ENCODE data around the gene PRDM5. TPM values are rescaled to one million over a fixed set of nuclear protein-coding genes. Genes with fewer than 3 reads are reported as not detected.

Gene PRDM5
- total RNA-seq, 1 donor from 2014 or later = not detected

DNA sequence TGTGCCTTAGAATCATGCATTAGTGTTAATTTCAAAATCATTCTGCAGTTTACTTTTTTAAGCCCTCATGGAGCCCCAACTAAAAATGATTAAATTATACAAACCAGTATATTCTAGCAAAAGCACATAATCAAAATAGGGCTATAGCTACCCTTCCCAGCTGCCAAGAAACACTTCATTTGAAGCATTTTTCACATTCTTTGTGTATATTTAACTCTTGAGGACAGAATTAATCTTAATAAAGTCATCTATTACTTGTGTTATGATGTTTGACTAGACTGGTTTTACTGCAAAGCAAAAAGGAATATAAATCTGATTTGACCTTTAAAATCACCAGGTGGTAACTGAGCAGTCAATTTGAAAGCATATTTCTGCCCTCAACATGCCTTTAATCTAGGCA lies 145.1 kb downstream of the PRDM5 start:
- Mint-ChIP-seq H3K4me1 (ENCODE audit: low read depth) (no peaks in the 10 kb centered on the region), H3K27ac (no peak overlapping the region), H3K9me3 (no peaks in the 10 kb centered on the region), H3K4me3 (no peak overlapping the region), H3K27me3 (ENCODE audit: insufficient read depth) (peaks cover 4% of the 10 kb centered on the region), H3K36me3 (ENCODE audit: low read depth) (no peaks in the 10 kb centered on the region)
- intact Hi-C loops (cut with micrococcal nuclease) = no loop called here
- DNase-seq (ENCODE audit: low spot score) = no peak

DNA sequence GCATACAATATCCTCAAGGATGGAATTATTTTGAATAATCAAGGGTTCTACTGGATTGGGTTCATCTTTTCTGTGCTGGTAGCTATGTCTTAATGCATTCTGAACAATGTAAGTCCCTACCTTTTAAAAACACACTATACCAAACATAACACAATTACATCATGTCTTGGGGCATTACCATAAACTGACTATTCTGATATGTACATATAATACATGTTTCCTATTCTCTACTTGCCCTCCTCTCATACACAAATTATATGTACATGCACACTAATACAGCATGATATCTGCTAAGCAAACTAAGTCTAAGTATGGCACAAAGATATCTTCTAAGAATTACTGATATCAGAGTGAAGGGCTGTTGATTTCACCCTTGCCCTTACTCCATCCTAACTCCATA lies 147.1 kb downstream of the PRDM5 start:
- H3K27ac Mint-ChIP-seq = no peak overlapping the region
- H3K4me3 Mint-ChIP-seq = no peak overlapping the region
- intact Hi-C loops (cut with micrococcal nuclease) = no loop called here
- peaks cover 4% of the 10 kb centered on the region for H3K27me3 Mint-ChIP-seq (ENCODE audit: insufficient read depth)
- DNase-seq (ENCODE audit: low spot score) = no peak
- H3K36me3 Mint-ChIP-seq (ENCODE audit: low read depth) = no peaks in the 10 kb centered on the region
- H3K4me1 Mint-ChIP-seq (ENCODE audit: low read depth) = no peaks in the 10 kb centered on the region
- H3K9me3 Mint-ChIP-seq = no peaks in the 10 kb centered on the region

DNA sequence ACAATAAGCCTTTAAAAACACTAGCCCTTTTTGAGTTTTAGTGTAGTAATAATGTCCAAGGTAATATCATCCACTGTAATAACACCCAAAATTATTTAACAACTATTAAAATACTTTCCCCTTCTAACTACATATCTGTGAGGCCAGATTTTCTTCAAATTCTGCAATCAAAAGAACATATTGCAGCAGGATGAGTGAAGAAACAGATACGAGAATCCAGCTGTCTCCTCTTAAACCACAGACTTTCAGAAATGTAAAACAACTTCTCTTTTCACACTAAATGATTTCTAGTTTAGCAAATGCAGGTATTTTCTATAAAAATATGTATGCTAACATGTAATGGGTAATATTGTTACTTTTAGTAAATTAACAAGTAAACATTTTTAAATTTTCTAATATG lies 148.9 kb downstream of the PRDM5 start:
- H3K4me3 Mint-ChIP-seq = no peak overlapping the region
- H3K4me1 Mint-ChIP-seq (ENCODE audit: low read depth) = no peaks in the 10 kb centered on the region
- H3K27ac Mint-ChIP-seq = no peak overlapping the region
- H3K9me3 Mint-ChIP-seq = no peaks in the 10 kb centered on the region
- H3K36me3 Mint-ChIP-seq (ENCODE audit: low read depth) = no peaks in the 10 kb centered on the region
- intact Hi-C loops (cut with micrococcal nuclease) = no loop called here
- H3K27me3 Mint-ChIP-seq (ENCODE audit: insufficient read depth) = peaks cover 4% of the 10 kb centered on the region
- DNase-seq (ENCODE audit: low spot score) = no peak

DNA sequence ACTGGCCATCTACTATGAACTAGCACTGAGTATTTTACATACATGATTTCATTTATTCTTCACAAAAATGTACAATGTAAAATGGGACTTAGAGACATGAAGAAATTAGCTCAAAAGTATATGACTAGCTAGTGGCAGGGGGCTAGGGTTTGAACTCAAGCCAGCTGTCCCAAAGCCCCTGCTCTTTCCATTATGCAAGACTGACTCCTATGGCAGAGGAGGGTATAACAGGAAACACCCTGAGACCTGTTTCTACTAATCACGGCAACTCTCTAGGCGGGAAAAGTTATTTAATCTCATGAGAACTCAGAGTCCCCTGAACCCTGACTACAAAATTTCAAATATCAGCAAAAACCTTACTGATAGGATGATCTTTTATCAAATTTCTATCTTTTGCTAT lies 150.6 kb downstream of the PRDM5 start:
- Mint-ChIP-seq H3K4me3 (no peak overlapping the region), H3K27ac (no peak overlapping the region)

DNA sequence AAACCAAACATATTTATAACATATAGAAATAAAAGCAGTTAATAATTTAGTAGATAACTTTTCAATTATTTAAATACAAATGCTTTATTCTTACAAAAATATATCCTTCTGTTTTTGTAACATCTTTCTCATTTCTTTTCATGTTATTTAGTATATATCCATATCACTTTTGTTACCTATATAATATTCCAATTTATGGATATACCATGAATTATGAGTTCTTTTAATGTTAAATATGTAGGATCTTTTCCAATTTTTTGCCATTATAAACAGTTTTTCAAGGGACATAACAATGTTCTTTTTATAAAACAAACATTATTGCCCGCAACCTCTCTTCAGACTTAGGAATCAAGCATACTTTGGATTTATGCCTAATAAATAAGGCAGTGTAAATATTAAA lies 151.6 kb downstream of the PRDM5 start:
- intact Hi-C loops (cut with micrococcal nuclease) = no loop called here
- H3K27me3 Mint-ChIP-seq (ENCODE audit: insufficient read depth) = no peaks in the 10 kb centered on the region
- no peaks in the 10 kb centered on the region for H3K9me3 Mint-ChIP-seq
- H3K36me3 Mint-ChIP-seq (ENCODE audit: low read depth) = no peaks in the 10 kb centered on the region
- H3K27ac Mint-ChIP-seq = no peak overlapping the region
- H3K4me3 Mint-ChIP-seq = no peak overlapping the region
- no peak for DNase-seq (ENCODE audit: low spot score)
- no peaks in the 10 kb centered on the region for H3K4me1 Mint-ChIP-seq (ENCODE audit: low read depth)

More for the DNA sequence above, 150.6 kb downstream of the PRDM5 start:
- DNase-seq (ENCODE audit: low spot score) = no peak
- intact Hi-C loops (cut with micrococcal nuclease) = no loop called here
- H3K36me3 Mint-ChIP-seq (ENCODE audit: low read depth) = no peaks in the 10 kb centered on the region
- H3K4me1 Mint-ChIP-seq (ENCODE audit: low read depth) = no peaks in the 10 kb centered on the region
- H3K27me3 Mint-ChIP-seq (ENCODE audit: insufficient read depth) = no peaks in the 10 kb centered on the region
- no peaks in the 10 kb centered on the region for H3K9me3 Mint-ChIP-seq

DNA sequence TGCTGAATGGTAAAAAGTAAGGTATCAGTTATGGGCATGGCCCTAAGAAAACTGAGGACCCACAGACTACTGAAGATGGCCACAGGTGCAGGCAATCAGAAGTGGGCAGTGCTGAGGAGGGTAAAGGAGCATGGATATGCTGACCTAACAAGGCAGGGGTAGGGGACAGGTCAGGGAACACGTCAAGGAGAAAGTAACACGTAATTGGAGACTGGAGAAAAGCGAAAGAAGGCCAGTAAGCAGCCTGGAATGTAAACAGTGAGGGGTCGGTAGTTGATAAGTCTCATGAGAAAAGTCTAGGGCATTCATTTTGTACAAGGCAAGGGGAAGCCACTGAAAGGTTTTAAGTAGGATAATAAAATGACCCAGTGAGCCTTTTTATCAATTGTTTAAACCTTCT lies 153.3 kb downstream of the PRDM5 start:
- no peaks in the 10 kb centered on the region for H3K4me1 Mint-ChIP-seq (ENCODE audit: low read depth)
- no peaks in the 10 kb centered on the region for H3K9me3 Mint-ChIP-seq
- no peak overlapping the region for H3K27ac Mint-ChIP-seq
- H3K27me3 Mint-ChIP-seq (ENCODE audit: insufficient read depth) = no peaks in the 10 kb centered on the region
- intact Hi-C loops (cut with micrococcal nuclease) = no loop called here
- no peaks in the 10 kb centered on the region for H3K36me3 Mint-ChIP-seq (ENCODE audit: low read depth)
- DNase-seq (ENCODE audit: low spot score) = no peak
- H3K4me3 Mint-ChIP-seq = no peak overlapping the region

DNA sequence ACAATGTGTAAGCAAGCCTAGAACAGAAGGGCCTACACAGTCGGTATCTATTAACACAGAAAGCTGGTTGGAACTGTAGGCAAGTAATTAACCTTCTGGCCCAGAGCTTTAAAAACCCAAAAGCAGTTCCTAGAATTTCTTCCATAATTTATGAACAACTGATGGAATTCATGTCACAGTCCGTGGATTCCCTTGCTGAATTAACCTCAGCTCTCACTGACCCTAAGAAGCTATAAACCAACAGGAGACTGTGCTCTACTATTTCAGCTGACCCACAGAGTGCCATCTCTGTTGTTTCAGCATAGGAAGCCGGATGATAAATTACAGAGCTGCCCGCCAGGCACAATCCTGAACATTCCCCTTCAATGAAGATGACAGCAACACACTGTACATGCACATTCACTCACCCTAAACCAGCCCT lies 157.3 kb downstream of the PRDM5 start:
- Mint-ChIP-seq H3K9me3 (no peaks in the 10 kb centered on the region), H3K36me3 (ENCODE audit: low read depth) (no peaks in the 10 kb centered on the region)
- intact Hi-C loops (cut with micrococcal nuclease) = no loop called here

DNA sequence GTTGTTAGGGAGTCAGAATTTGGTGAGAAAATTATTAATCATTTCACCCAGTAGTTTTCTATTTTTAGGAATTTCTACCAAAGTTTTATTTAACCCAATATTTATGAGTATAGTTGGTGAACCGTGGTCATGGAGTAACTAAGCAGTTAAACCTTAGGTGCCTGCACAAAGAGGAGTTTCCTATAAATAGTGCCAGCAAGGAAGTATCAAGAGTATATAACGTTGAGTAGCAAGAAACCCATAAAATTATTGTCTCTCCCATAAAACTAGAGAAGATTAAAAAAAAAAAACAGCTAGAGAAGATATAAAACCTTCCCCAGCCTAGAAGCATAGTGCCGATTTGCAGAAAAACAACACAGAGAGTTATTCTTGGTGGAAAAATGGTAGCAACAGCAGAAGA lies 158.9 kb downstream of the PRDM5 start:
- no peaks in the 10 kb centered on the region for H3K4me1 Mint-ChIP-seq (ENCODE audit: low read depth)
- intact Hi-C loops (cut with micrococcal nuclease) = no loop called here
- H3K27ac Mint-ChIP-seq = no peak overlapping the region
- no peak for DNase-seq (ENCODE audit: low spot score)
- no peak overlapping the region for H3K4me3 Mint-ChIP-seq
- H3K27me3 Mint-ChIP-seq (ENCODE audit: insufficient read depth) = peaks cover 2% of the 10 kb centered on the region
- H3K36me3 Mint-ChIP-seq (ENCODE audit: low read depth) = no peaks in the 10 kb centered on the region
- H3K9me3 Mint-ChIP-seq = no peaks in the 10 kb centered on the region

More for the DNA sequence above, 157.3 kb downstream of the PRDM5 start:
- H3K27me3 Mint-ChIP-seq (ENCODE audit: insufficient read depth) = peaks cover 2% of the 10 kb centered on the region
- no peak overlapping the region for H3K27ac Mint-ChIP-seq
- no peak overlapping the region for H3K4me3 Mint-ChIP-seq
- no peaks in the 10 kb centered on the region for H3K4me1 Mint-ChIP-seq (ENCODE audit: low read depth)
- DNase-seq (ENCODE audit: low spot score) = no peak

DNA sequence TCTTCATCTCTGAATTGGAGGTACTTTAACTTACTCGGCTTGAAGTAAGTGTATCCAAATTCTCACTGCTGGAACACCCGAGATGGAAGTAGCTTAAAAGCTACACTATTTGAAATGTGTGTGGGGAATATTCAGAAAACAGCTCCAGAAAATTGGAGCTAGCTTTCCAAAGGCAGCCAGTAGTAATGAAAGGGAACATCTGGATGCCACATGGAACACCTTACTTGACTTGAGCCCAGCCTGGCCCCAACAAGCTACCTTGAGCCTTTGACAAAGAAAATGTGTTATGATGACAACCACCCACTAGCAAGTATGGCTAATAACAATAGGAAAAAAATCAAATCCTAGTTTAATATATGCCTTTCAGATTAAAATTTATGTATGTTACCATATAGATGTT lies 161.5 kb downstream of the PRDM5 start:
- intact Hi-C loops (cut with micrococcal nuclease) = no loop called here
- Mint-ChIP-seq H3K4me1 (ENCODE audit: low read depth) (no peaks in the 10 kb centered on the region), H3K36me3 (ENCODE audit: low read depth) (no peaks in the 10 kb centered on the region), H3K9me3 (no peaks in the 10 kb centered on the region), H3K27me3 (ENCODE audit: insufficient read depth) (peaks cover 5% of the 10 kb centered on the region), H3K4me3 (no peak overlapping the region), H3K27ac (no peak overlapping the region)
- no peak for DNase-seq (ENCODE audit: low spot score)

DNA sequence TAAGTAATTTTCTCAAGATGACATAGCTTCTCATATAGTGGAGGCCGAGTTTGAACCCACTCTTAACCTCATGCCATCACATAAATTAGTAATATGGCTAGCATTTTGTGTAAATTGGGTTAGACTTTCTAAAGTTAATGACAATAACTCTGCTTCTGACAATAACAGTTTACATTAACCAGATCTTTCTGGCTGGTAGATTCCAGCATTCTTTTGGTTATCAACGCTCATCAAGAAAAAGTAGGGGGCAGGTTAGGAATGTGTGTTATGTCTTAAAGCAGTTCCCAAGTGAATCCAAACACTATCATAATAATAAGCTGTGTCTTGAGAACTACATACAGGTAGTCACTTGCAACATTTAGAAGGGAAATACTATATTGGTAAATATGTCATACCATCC lies 162.5 kb downstream of the PRDM5 start:
- peaks cover 7% of the 10 kb centered on the region for H3K27me3 Mint-ChIP-seq (ENCODE audit: insufficient read depth)
- no peak overlapping the region for H3K27ac Mint-ChIP-seq
- H3K9me3 Mint-ChIP-seq = no peaks in the 10 kb centered on the region
- H3K36me3 Mint-ChIP-seq (ENCODE audit: low read depth) = no peaks in the 10 kb centered on the region
- no peaks in the 10 kb centered on the region for H3K4me1 Mint-ChIP-seq (ENCODE audit: low read depth)
- H3K4me3 Mint-ChIP-seq = no peak overlapping the region
- intact Hi-C loops (cut with micrococcal nuclease) = no loop called here
- DNase-seq (ENCODE audit: low spot score) = no peak

DNA sequence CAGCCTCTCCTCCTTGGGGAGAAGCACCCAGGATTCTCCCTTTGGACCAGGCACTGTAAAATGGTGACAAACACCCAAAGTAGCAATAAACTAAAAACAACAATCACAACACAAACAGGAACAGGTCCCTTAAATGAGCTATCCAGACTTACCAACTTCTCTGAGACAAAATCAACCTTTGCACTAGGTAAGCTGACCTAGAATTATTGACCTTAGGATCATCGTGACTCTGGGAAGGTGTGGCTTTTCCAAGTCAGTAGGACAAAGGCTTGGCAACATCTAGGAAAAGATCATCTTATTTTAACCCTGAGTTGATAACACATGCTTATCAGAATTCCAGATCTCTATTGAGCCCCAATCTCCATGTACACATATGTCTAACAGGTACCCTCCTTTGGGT lies 166.7 kb downstream of the PRDM5 start:
- DNase-seq (ENCODE audit: low spot score) = no peak
- H3K27ac Mint-ChIP-seq = no peak overlapping the region
- no peaks in the 10 kb centered on the region for H3K36me3 Mint-ChIP-seq (ENCODE audit: low read depth)
- no peaks in the 10 kb centered on the region for H3K9me3 Mint-ChIP-seq
- H3K4me1 Mint-ChIP-seq (ENCODE audit: low read depth) = no peaks in the 10 kb centered on the region
- no peak overlapping the region for H3K4me3 Mint-ChIP-seq
- intact Hi-C loops (cut with micrococcal nuclease) = no loop called here
- H3K27me3 Mint-ChIP-seq (ENCODE audit: insufficient read depth) = peaks cover 5% of the 10 kb centered on the region

DNA sequence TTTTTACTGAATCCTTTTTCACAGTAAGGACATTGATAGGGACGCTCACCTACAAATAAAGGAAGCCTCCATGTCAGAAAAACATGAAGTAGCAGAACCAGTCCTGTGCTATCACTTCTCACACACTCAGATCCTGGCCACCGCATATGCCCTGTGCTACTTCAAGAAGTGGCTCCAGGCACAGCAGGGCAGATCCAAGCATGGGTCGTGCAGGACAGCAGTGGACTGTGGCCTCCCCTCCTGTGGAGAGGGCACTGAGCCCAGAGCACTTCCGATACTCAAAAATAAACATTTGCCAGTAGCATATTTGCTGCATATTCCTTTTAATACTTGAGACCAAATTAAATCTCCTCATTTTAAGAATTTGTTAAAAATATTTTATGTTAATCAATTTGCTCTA lies 167.9 kb downstream of the PRDM5 start:
- Mint-ChIP-seq H3K4me3 (no peak overlapping the region), H3K36me3 (ENCODE audit: low read depth) (no peaks in the 10 kb centered on the region), H3K27ac (no peak overlapping the region), H3K9me3 (peaks cover 7% of the 10 kb centered on the region), H3K27me3 (ENCODE audit: insufficient read depth) (peaks cover 5% of the 10 kb centered on the region), H3K4me1 (ENCODE audit: low read depth) (no peaks in the 10 kb centered on the region)
- intact Hi-C loops (cut with micrococcal nuclease) = no loop called here
- DNase-seq (ENCODE audit: low spot score) = no peak

DNA sequence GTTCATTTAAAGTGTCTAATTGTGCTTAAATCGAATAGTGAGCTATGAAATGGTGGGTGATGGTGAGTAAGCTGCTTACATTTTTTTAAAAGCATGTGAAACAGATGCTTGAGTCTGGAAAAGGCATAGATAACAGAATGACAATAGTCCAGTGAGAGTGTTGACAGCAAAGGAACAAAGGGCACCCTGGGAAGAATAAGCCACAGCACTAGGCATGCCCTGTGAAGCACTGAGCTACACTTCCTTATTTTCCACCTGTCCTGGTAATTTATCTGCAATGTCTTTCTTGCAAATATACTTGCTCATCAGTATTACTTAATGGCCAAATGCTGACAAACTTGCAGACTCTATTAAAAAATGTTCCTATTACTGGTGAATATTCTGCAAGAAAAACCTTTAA lies 168.7 kb downstream of the PRDM5 start:
- intact Hi-C loops (cut with micrococcal nuclease) = no loop called here
- Mint-ChIP-seq H3K4me3 (no peak overlapping the region), H3K4me1 (ENCODE audit: low read depth) (no peaks in the 10 kb centered on the region), H3K9me3 (peaks cover 7% of the 10 kb centered on the region), H3K27me3 (ENCODE audit: insufficient read depth) (peaks cover 5% of the 10 kb centered on the region), H3K36me3 (ENCODE audit: low read depth) (no peaks in the 10 kb centered on the region), H3K27ac (no peak overlapping the region)
- DNase-seq (ENCODE audit: low spot score) = no peak

DNA sequence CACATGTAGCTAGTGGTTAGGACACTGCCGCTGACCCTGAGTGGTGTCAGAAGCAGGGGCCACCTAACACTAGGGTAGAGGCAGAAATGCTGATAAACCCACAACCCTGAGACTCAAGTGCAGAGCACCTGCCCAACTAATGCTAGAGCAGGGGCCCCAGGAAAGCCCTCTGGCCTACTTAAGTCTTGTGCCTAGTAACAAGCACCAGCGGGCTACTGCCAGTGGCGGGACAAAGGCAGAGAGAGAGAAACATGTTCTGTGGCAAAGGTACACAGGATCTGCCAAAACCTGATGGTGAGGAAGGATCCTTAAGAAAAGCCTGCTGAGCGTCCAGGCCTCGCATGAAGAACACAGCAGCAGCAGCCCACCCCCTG lies 172.4 kb downstream of the PRDM5 start:
- Mint-ChIP-seq H3K4me3 (no peak overlapping the region), H3K9me3 (peaks cover 7% of the 10 kb centered on the region), H3K4me1 (ENCODE audit: low read depth) (no peaks in the 10 kb centered on the region), H3K36me3 (ENCODE audit: low read depth) (no peaks in the 10 kb centered on the region), H3K27me3 (ENCODE audit: insufficient read depth) (no peaks in the 10 kb centered on the region), H3K27ac (no peak overlapping the region)
- no peak for DNase-seq (ENCODE audit: low spot score)
- intact Hi-C loops (cut with micrococcal nuclease) = no loop called here

Measured in activated T-helper 1 cell treated with anti-CD3 and anti-CD28 coated beads, Interleukin-12 subunit alpha, Interleukin-12 subunit beta, Interleukin-2, Interleukin-4 antibody, amounts not matched to agents 30 ng/mL and 10 ng/mL and 1 ng/mL, durations not matched to agents 14 hours and 24 hours and 36 hours (primary cell).